Lower lobe of right lung (tissue), 2 donors: Measurements from ENCODE around the gene MLANA. TPM values are rescaled to one million over a fixed set of nuclear protein-coding genes. Genes with fewer than 3 reads are reported as not detected.

ENCODE experiments used
- ATAC-seq, 2 donors: fragments of 200-7000 bp; cut with Tn5 transposase; one replicate each; pipeline ENCODE4 v1.9.1; 2020 to 2022; ENCODE audit warnings: mild to moderate bottlenecking in 2 of 2, moderate library complexity in 2 of 2
- DNase-seq: peaks from one replicate; pipeline ENCODE4 v3.0.0-alpha.2; 2020
- H3K27ac ChIP-seq: fragments of 200-600 bp; one replicate; pipeline ENCODE4 v1.8.0; 2022
- H3K27me3 ChIP-seq: fragments of 200-600 bp; one replicate; pipeline ENCODE4 v1.8.0; 2022; ENCODE audit warnings: low read depth
- H3K36me3 ChIP-seq: fragments of 200-600 bp; one replicate; pipeline ENCODE4 v1.8.0; 2022; ENCODE audit warnings: mild to moderate bottlenecking
- H3K4me1 ChIP-seq: fragments of 200-600 bp; one replicate; pipeline ENCODE4 v1.8.0; 2022
- H3K4me3 ChIP-seq: fragments of 200-600 bp; one replicate; pipeline ENCODE4 v1.8.0; 2022; ENCODE audit warnings: mild to moderate bottlenecking
- H3K9me3 ChIP-seq: fragments of 200-600 bp; one replicate; pipeline ENCODE4 v1.8.0; 2022
- intact Hi-C: fragments of 100-400 bp; cut with DNase I; formaldehyde crosslinking; loops from one replicate; pipeline ENCODE4 v1.11.0; 2022
- total RNA-seq: library from RNA; stranded (reverse); fragmentation: NEBNext Ultra II Directional; extraction: Animal tissue kit (Norgen Biotek cat#: 25700); gene quantifications from one replicate; pipeline ENCODE4 v1.2.1, GENCODE V29; 2021
- TF ChIP-seq, protein P1 (sequence below): fragments of 200-600 bp; IDR thresholded peaks from one replicate; pipeline ENCODE4 v1.8.0; 2022; ENCODE audit warnings: antibody characterized with exemption, mild to moderate bottlenecking
- donor health status: DM: no; HTN: yes; CAD: no; lungs with severe emphysema.

Gene MLANA
- total RNA-seq, 1 donor from 2014 or later, result not detected

- no peak overlapping the region for H3K27ac ChIP-seq
- no peaks in the 10 kb centered on the region for H3K9me3 ChIP-seq
- intact Hi-C loops, result no loop called here
- TF ChIP-seq, protein P1, sequence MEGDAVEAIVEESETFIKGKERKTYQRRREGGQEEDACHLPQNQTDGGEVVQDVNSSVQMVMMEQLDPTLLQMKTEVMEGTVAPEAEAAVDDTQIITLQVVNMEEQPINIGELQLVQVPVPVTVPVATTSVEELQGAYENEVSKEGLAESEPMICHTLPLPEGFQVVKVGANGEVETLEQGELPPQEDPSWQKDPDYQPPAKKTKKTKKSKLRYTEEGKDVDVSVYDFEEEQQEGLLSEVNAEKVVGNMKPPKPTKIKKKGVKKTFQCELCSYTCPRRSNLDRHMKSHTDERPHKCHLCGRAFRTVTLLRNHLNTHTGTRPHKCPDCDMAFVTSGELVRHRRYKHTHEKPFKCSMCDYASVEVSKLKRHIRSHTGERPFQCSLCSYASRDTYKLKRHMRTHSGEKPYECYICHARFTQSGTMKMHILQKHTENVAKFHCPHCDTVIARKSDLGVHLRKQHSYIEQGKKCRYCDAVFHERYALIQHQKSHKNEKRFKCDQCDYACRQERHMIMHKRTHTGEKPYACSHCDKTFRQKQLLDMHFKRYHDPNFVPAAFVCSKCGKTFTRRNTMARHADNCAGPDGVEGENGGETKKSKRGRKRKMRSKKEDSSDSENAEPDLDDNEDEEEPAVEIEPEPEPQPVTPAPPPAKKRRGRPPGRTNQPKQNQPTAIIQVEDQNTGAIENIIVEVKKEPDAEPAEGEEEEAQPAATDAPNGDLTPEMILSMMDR, result no peak
- no peaks in the 10 kb centered on the region for H3K36me3 ChIP-seq
- no peak for ATAC-seq
- DNase-seq, result no peak
- no peak overlapping the region for H3K4me3 ChIP-seq
- no peaks in the 10 kb centered on the region for H3K27me3 ChIP-seq
- H3K4me1 ChIP-seq, result peaks cover 20% of the 10 kb centered on the region
Measured at GRCh38 chr9:5951686-5952211, 61.1 kb downstream of the MLANA start.

DNA sequence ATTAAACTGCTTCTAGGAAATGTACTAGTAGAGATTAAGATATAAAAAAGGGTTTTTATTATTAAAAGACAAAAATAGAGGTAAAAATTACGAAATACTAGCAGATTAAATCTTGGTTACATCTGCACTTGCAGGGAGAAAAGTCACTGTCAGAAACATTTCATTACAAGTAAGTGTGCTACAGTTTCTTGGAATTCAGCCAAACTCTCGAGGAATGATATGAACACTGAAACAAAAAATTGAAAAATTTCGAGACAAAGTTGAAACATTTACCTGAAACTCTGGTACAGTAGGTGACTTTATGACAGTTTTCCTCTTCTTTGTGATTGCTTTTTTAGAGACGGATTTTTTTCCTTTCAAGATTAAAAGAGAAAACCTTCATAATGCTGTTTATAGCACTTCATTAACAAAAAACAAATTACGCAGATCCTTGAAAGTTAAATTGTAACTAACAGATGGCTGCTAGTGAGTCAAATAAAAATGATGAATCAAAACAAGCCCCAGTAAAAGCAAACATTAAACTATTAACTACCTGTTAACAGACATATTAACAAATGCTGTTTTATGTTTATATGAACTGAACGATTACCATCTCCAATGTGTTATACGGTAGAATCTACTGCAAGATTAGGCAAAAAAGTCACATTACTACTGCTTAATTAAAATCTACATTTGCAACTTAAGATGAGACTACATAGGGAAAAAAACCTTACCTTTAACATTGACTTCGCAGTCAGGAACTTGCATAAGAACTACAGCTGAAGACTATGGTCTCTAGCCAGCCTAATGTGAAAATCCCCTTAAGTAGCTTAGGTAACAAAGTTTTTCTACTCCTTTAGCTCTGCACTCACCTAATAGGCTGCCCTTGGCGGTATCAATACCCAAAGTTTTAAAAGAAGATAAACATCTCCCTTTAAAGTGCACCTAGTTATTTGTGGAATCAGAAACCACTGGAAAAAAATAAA, 63.3 kb downstream of the MLANA start:
- no peak for DNase-seq
- no peak overlapping the region for H3K27ac ChIP-seq
- intact Hi-C loops, result no loop called here

GRCh38 chr9:5957166-5957565, 66.5 kb downstream of the MLANA start:
- Histone ChIP-seq H3K9me3 (no peaks in the 10 kb centered on the region), H3K27me3 (no peaks in the 10 kb centered on the region), H3K4me3 (no peak overlapping the region), H3K4me1 (peaks cover 8% of the 10 kb centered on the region), H3K27ac (no peak overlapping the region), H3K36me3 (no peaks in the 10 kb centered on the region)
- TF ChIP-seq, protein P1, result no peak
- ATAC-seq, result no peak
- DNase-seq, result no peak
- intact Hi-C loops, result no loop called here

More for the DNA sequence above, 63.3 kb downstream of the MLANA start:
- no peaks in the 10 kb centered on the region for H3K9me3 ChIP-seq
- H3K4me1 ChIP-seq, result peaks cover 14% of the 10 kb centered on the region
- no peak for ATAC-seq
- no peaks in the 10 kb centered on the region for H3K27me3 ChIP-seq
- no peak overlapping the region for H3K4me3 ChIP-seq
- TF ChIP-seq, protein P1, result no peak
- no peaks in the 10 kb centered on the region for H3K36me3 ChIP-seq

DNA sequence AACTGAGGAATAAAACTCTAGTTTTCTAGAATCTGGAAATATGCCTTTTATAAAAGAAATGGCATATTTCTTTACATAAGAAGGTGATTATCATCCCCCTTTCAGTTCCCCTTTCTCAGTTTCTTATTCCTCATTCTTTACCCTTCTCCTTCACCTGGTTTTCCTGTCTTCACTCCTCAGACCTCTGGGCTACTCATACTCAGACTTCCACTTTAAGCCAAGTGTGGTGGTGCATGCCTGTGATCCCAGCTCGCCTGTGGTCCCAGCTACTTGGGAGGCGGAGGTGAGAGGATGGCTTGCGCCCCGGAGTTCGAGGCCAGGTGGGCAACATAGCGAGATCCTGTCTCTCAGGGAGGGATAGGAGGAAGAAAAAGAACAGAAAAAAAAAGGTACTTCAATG, 67.6 kb downstream of the MLANA start:
- no peak overlapping the region for H3K4me3 ChIP-seq
- H3K36me3 ChIP-seq, result no peaks in the 10 kb centered on the region
- no peaks in the 10 kb centered on the region for H3K9me3 ChIP-seq
- ATAC-seq (no peak), DNase-seq (no peak)
- TF ChIP-seq, protein P1, result no peak
- H3K27ac ChIP-seq, result no peak overlapping the region
- intact Hi-C loops, result no loop called here
- peaks cover 8% of the 10 kb centered on the region for H3K4me1 ChIP-seq
- no peaks in the 10 kb centered on the region for H3K27me3 ChIP-seq

Other genes with a start within 250 kb of the MLANA start
- 26.2 TPM for gene ERMP1, start 57.8 kb upstream of the MLANA start, total RNA-seq
- gene RANBP6, start 124.7 kb downstream of the MLANA start, total RNA-seq, result 15.3 TPM